ENCODE data around the gene CENPP.

DNA sequence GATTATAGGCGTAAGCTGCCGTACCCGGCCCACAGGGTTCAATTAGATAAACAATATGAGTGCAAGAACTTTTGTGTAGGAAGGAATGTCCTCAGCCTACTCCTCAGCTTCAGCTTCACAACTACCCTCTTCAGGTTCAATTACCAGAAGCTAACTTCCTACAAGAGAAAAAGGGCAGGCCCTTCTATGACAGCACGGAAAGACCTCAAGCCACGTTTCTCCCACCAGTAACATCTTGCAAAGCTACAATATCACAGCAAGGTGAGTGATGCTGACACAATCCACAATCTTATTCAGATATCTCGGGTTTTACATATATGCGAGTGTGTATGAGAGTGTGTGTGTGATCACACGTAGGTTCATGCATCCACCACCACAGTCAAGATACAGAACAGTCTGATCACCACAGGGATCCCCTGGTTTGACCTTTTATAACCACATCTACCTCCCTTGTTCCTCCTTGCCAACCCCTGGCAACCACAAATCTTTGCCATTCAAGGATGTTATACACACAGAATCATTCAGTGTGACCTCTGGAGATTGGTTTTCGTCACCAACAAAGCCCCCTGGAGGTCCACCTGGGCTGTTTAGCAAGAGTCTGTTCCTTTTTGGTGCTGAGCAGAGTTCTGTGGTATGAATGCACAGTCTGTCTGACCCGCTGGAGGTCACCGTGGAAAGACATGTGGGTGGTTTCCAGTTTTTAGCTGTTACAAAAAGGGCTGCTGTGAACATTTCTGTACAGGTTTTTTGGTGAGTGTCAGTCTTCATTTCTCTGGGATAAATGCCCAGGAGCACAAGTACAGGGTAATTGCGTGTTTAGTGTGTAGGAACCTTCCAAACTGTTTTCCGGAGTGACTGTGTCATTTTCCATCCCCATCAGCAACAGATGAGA lies 305.9 kb downstream of the CENPP start:
- TF ChIP-seq POLR2A (IDR thresholded peaks at IDR 0.05; ENCODE audit: low read depth, low read length) = no peak
- no peak for TF ChIP-seq TAF1 (IDR thresholded peaks at IDR 0.05; ENCODE audit: low read depth, low read length)
